Measurements from ENCODE around the gene SLITRK4.

The SLITRK4 gene

GRCh38 chrX:143581240-143581639 lies 54.7 kb downstream of the SLITRK4 start:
- no peak for TF ChIP-seq CTCF (IDR thresholded peaks at IDR 0.05; ENCODE audit: control insufficient read depth, insufficient read depth, low read depth, low read length, missing control alignments)
- DNase-seq (ENCODE audit: low read depth): no peak
- H3K4me3 ChIP-seq (ENCODE audit: control insufficient read depth, low read depth, low read length): no peak overlapping the region

- no peak overlapping the region for H3K4me3 ChIP-seq (ENCODE audit: control insufficient read depth, low read depth, low read length)
- DNase-seq (ENCODE audit: low read depth): no peak
- TF ChIP-seq CTCF (IDR thresholded peaks at IDR 0.05; ENCODE audit: control insufficient read depth, insufficient read depth, low read depth, low read length, missing control alignments): no peak
Measured at GRCh38 chrX:143580266-143580665, 55.6 kb downstream of the SLITRK4 start.
